ENCODE results near the gene PQBP1.
A peak's percentile ranks its signal among the peaks of the same experiment; 100 is the strongest.

The PQBP1 gene

GRCh38 chrX:48923771-48924170, 26.0 kb downstream of the PQBP1 start:
- DNase-seq (ENCODE audit: low read depth): no peak

DNA sequence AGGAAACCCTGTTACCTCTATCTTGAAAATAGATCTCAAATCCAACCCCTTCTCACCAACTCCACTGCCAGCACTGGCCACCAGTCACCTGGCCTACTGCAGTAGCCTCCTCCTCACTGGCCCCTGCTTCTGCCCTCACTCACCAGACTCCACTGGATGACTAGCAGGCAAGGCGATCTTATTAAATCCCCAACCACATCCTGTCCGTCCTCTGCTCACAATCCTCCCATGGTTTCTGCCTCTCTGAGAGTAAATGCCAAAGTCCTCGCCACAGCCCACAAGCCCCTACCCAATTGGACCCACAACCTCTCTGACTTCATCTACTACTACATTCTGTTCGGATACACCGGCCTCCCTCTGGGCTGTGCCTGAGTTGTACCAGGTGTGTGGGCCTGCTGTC, 26.5 kb downstream of the PQBP1 start:
- DNase-seq (ENCODE audit: low read depth): no peak

DNA sequence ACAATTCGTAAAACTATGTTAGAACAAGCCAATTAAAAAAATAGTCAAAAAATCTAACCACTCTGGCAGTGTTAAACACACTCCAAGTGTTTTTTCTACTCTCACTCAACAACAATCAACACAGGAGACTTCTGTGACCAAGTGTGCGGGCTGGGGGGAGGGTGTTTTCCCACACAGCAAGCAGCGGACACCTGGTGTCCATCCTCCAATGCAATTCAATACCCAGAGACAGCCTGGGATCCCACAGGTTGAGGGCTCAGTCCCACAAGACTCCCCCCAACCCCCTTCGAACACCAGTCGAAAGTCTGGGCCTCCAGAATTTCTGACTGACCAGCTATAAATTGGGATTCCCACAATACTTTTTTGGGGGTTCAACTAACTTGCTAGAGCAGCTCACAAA, 29.4 kb downstream of the PQBP1 start:
- no peak for DNase-seq (ENCODE audit: low read depth)

DNA sequence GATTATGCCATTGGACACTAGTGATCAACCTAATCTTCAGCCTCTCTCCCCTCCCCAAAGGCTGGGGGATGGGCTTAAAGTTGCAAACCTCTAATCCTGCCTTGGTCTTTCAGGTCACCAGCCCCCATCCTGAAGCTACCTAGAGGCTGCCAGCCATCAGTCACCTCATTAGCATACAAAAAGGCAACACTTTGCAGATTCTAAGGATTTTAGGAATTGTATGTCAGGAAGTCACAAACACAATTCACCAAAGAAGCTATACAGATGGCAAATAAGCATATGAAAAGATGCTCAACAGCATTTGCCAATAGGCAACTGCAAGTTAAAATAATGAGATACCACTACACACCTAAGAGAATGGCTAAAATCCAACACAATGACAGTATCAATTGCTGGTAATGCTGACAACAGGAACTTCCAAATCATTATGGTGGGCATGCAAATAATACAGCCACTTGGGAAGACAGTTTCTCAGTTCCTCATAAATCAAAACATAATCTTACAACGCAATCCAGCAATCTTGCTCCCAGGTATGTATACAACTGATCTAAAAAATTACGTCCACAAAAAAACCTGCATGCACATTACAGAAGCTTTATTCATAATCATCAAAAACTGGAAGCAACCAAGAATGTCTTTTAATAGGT, 30.1 kb downstream of the PQBP1 start:
- DNase-seq (ENCODE audit: low read depth): no peak

- DNase-seq (ENCODE audit: low read depth): no peak
These were observed 36.0 kb downstream of the PQBP1 start for GRCh38 chrX:48933757-48934156.

DNA sequence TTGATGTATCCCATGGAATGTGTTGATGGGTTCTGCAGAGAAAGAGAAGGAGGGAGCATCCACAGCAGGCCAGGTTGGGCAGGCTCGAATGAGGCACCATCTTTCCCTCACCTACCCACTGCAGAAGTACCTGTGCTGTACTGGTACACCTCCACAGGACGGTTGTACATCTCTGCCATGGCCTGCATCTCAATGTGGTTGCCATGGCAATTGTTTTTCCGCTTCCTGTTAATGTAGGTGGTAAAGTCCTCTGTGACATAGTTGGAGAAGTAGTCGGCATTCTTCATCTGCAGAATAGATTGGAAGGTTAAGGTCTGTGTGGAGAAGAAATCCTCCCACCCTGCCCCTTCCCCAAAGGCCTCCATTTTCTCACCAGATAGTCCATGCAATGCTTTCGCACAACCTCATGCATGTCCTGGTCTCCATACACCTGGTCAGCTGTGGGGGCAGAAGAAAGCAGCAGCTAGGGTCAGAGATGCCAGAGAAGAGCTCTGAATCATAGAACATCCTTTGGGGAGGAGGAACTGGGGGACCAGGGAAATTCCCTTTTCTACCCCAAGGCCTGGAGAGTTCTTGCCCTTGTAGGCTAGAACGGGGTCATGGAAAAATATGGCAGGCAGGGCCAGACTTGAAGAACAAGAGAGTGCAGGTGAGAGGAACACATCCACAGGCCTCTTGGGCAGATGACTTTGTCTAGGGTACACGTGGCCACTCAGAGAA, 37.0 kb downstream of the PQBP1 start:
- no peak for DNase-seq (ENCODE audit: low read depth)

DNA sequence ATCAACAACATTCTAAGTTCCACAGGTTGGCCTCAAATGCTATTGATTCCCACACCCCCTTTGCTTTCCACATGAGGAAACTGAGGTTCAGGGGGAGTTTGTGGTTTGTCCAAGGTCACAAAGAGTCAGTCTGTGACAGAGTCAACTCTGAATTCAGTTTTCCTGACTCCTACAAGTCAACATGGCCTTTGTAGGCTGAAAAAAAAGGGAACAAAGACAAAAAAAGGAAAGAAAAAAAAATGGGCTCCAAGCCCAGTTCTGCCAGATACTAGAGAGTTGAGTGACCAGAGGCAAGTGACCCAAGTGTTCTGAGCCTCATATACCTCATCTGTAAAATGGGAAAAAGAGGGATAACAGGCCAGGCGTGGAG, 37.6 kb downstream of the PQBP1 start:
- no peak for DNase-seq (ENCODE audit: low read depth)

DNA sequence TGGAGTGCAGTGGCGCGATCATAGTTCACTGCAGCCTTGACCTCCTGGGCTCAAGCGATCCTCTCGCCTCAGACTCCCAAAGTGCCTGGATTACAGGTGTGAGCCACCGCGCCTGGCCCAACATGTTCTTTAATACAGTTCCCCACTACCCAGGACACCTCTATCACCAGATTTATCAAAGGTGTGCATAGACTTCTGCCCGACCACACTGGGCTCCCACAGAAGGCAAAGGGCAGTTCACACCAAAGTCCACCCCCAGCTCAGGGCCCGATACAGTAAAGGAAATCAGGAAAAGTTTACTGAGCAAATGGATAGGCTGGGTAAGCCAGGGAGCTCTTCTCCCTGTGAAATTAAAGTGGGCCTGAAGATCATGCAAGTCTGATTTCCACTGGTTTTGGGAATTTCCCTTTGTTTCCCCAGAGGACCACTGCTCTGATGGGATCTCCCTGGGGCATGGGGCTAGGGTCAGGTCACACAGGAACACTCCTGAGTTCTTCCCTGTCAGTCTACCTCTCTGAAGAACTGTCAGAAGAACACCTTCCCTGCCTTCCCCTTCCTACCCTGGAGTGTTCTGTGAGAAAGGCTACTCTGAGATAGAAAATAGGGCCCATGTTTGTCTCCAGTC, 38.8 kb downstream of the PQBP1 start:
- no peak for DNase-seq (ENCODE audit: low read depth)

DNA sequence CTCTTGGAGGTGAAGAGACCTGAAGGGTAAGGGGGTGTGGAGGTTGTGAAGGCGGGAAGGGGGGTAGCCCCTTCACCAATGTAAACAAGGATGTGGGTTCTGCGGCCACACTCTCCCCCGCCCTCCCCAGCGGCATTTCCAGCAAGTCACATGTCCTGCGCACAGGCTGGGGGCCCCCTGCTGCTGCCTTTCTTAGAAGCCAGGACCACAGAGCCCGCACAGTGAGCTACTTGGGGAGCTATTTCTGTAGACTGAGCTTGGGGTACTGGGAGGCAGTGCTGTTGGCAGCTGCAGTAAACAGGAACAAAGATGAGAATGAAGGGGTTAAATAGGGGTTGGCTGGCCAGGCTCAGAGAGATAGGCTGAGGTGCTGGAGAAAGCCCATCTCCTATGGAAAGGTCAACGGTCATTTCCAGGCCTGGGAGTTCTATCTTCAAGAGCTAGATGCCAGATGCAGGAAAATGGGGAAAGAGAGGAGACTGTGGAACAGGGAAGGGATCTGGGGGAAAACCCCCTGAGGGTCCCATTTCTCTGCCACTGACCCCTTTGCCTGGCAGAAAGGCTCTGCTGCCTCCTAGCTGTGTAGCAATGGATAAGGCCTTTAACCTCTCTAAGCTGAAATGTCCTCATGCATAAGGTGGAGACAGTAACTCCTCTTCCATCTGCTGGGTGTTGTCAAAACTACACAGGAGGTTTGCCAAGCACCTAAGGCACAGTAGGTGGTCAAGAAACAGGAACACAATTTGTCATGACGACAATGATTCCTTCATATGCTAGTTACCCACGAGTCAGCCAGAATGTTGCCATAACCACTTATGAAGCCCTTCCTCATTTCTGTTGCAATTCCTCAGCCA, 39.6 kb downstream of the PQBP1 start:
- peak; percentile 88 for DNase-seq (ENCODE audit: low read depth)

DNA sequence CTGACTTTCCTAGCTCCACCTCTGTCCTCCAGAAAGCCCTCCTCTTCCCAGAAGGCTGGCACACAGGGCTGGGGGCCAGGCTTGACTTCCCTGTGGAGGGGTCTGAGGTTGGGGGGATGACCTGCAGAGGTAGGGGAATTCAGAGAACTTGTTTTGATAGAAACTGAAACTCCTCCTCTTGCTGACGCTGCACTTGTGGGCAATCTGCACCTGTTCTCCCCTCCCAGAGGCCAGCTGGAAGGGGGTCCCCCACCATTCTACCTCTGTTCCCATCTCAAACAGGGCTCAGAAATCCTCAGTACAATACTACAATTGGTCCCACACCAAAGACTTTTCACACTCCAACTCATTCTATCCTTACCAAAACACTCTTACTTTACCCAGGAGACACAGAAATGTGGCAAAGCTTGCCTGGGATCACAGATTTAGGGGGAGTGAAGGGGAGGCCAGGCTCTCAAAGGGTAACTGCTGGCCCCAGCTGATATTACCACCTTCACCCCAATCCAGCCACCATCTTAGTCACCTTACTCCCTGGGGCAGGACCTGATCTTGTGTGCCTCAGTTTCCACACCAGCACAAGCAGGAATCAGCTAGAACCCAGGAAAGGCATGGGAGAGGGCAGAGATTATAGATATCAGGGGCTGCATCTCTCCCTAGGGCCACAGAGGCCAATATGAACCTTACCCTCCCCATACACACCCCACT, 41.1 kb downstream of the PQBP1 start:
- peak; percentile 70 for DNase-seq (ENCODE audit: low read depth)

DNA sequence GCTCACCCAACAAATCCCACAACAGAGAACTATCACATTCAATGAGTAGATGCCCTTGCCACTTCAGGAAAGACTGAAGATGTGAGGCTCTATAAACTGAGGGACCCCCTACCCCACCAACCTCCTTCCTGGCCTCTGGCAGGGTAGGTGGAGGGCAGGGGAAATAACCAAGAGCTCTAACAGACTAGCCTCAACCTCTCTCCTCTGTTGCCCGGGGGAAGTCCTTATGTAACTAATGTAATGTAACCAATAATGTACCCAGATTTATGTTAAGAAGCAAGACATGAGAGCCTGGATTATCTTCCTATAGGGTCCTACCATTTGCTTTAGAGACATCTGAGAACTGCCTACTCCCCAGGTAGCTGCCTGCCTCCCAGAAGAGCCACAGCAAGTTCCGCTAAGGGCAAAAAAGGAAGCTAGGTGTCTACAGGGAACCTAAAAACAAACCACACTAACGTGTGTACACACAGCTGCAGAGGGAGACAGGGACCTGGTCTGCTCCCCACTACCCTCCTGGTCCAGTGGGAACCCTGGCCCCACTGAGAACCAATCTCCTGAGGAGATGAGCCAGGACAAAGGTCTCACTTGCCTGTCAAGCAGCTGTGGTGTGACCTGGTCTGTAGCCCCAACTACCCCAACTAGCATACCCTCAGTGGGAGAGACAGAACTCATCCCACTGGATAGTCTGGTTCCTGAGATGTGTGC, 41.9 kb downstream of the PQBP1 start:
- DNase-seq (ENCODE audit: low read depth): no peak

GRCh38 chrX:48940404-48940955, 42.8 kb downstream of the PQBP1 start:
- no peak for DNase-seq (ENCODE audit: low read depth)

- no peak for DNase-seq (ENCODE audit: low read depth)
These were observed 45.2 kb downstream of the PQBP1 start for GRCh38 chrX:48942895-48943294.

GRCh38 chrX:48945517-48946348, 48.0 kb downstream of the PQBP1 start:
- DNase-seq (ENCODE audit: low read depth): peak; percentile 28

DNA sequence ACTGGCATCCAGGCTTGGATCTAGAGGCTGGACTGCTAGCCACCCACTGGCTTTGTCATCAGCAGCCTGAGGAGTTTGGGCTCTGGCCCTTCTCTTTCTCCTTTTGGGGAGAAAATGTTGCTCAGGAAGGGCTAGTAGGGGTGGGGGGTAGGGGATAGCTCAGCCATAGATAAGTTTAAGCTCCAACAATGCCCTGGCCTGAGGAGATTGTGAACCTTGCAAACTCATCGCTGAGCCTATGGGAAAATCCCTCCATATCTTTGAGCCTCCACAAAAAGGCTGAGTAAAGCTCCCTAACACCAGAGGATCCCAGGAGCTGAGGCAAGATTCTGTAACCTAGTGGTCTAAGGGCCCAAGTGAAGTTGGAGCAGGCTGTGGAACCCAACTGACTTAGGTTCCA, 50.9 kb downstream of the PQBP1 start:
- DNase-seq (ENCODE audit: low read depth): no peak
